ENCODE results near the gene TOP1.

Gene TOP1

GRCh38 chr20:41065716-41066115 lies 37.1 kb downstream of the TOP1 start:
- Histone ChIP-seq H3F3A (ENCODE audit: control insufficient read depth, insufficient read depth) (peaks cover 3% of the 10 kb centered on the region; the same call in 1 of the 2 replicates), H3K36me3 (ENCODE audit: control insufficient read depth, low read length) (peaks cover 81% of the 10 kb centered on the region)

GRCh38 chr20:41068806-41069205 lies 40.2 kb downstream of the TOP1 start:
- Histone ChIP-seq H4K20me1 (ENCODE audit: control insufficient read depth, insufficient read depth, low read depth, low read length) (0 out of 2 replicates have a peak, but pooled peaks cover under 1% of the 10 kb centered on the region), H3K4me2 (ENCODE audit: low read length) (no peak overlapping the region), H3K27me3 (ENCODE audit: control insufficient read depth, low read length) (no peaks in the 10 kb centered on the region), H3K9me3 (ENCODE audit: control insufficient read depth, insufficient read depth, low read length) (no peaks in the 10 kb centered on the region), H3F3A (ENCODE audit: control insufficient read depth, insufficient read depth) (no peaks in the 10 kb centered on the region), H3K4me1 (ENCODE audit: control insufficient read depth, low read length) (peaks cover 17% of the 10 kb centered on the region), H3K36me3 (ENCODE audit: control insufficient read depth, low read length) (peaks cover 73% of the 10 kb centered on the region), H3K27ac (ENCODE audit: low read depth, low read length) (no peak overlapping the region), H3K9me2 (replicated peaks; ENCODE audit: control insufficient read depth, low read length) (no peaks in the 10 kb centered on the region), H3K79me2 (ENCODE audit: control insufficient read depth, low read length) (peaks cover 99% of the 10 kb centered on the region), H3K4me3 (ENCODE audit: low read length) (no peak overlapping the region)
- TF ChIP-seq CTCF (IDR thresholded peaks at IDR 0.05; ENCODE audit: low read depth, low read length, poor library complexity, severe bottlenecking), result no peak
- no peak for TF ChIP-seq EZH2phosphoT487 (IDR thresholded peaks at IDR 0.05; ENCODE audit: borderline replicate concordance, low read length)

More at GRCh38 chr20:41065716-41066115, 37.1 kb downstream of the TOP1 start:
- H3K9me3 ChIP-seq (ENCODE audit: control insufficient read depth, insufficient read depth, low read length), result no peaks in the 10 kb centered on the region
- H3K79me2 ChIP-seq (ENCODE audit: control insufficient read depth, low read length), result peaks cover 99% of the 10 kb centered on the region
- no peak for TF ChIP-seq CTCF (IDR thresholded peaks at IDR 0.05; ENCODE audit: low read depth, low read length, poor library complexity, severe bottlenecking)
- no peak for TF ChIP-seq EZH2phosphoT487 (IDR thresholded peaks at IDR 0.05; ENCODE audit: borderline replicate concordance, low read length)
- no peak overlapping the region for H3K4me3 ChIP-seq (ENCODE audit: low read length)
- no peak overlapping the region for H3K4me2 ChIP-seq (ENCODE audit: low read length)
- no peaks in the 10 kb centered on the region for H3K9me2 ChIP-seq (replicated peaks; ENCODE audit: control insufficient read depth, low read length)
- H4K20me1 ChIP-seq (ENCODE audit: control insufficient read depth, insufficient read depth, low read depth, low read length), result 0 out of 2 replicates have a peak, but pooled peaks cover 4% of the 10 kb centered on the region
- H3K27me3 ChIP-seq (ENCODE audit: control insufficient read depth, low read length), result no peaks in the 10 kb centered on the region
- peaks cover 38% of the 10 kb centered on the region for H3K4me1 ChIP-seq (ENCODE audit: control insufficient read depth, low read length)
- no peak overlapping the region for H3K27ac ChIP-seq (ENCODE audit: low read depth, low read length)

- Histone ChIP-seq H4K20me1 (ENCODE audit: control insufficient read depth, insufficient read depth, low read depth, low read length) (no peaks in the 10 kb centered on the region), H3K27me3 (ENCODE audit: control insufficient read depth, low read length) (no peaks in the 10 kb centered on the region), H3K9me2 (replicated peaks; ENCODE audit: control insufficient read depth, low read length) (no peaks in the 10 kb centered on the region), H3K4me2 (ENCODE audit: low read length) (no peak overlapping the region), H3F3A (ENCODE audit: control insufficient read depth, insufficient read depth) (no peaks in the 10 kb centered on the region), H3K4me3 (ENCODE audit: low read length) (no peak overlapping the region), H3K4me1 (ENCODE audit: control insufficient read depth, low read length) (peaks cover 23% of the 10 kb centered on the region), H3K27ac (ENCODE audit: low read depth, low read length) (no peak overlapping the region), H3K9me3 (ENCODE audit: control insufficient read depth, insufficient read depth, low read length) (no peaks in the 10 kb centered on the region), H3K79me2 (ENCODE audit: control insufficient read depth, low read length) (peaks cover 96% of the 10 kb centered on the region), H3K36me3 (ENCODE audit: control insufficient read depth, low read length) (peaks cover 80% of the 10 kb centered on the region)
- TF ChIP-seq CTCF (IDR thresholded peaks at IDR 0.05; ENCODE audit: low read depth, low read length, poor library complexity, severe bottlenecking) (no peak), EZH2phosphoT487 (IDR thresholded peaks at IDR 0.05; ENCODE audit: borderline replicate concordance, low read length) (no peak)
These were observed 43.7 kb downstream of the TOP1 start for GRCh38 chr20:41072190-41072863.
